Tibial nerve (tissue), 3 donors: Measurements from ENCODE around the gene MED22.

Source experiments
- POLR2A ChIP-seq, 2 donors: fragments of 450-650 bp; IDR thresholded peaks; one replicate each; pipeline ENCODE4 v1.6.1; 2017; ENCODE audit warnings: antibody characterized with exemption in 2 of 2, mild to moderate bottlenecking in 2 of 2, moderate library complexity in 2 of 2
- TF ChIP-seq, protein P1 (sequence below), 5 experiments: fragments of 200-600 bp in 3 of 5; fragments of 450-650 bp in 2 of 5; sonication (generic) in 3 of 5; IDR thresholded peaks; one replicate each; pipeline ENCODE4 v1.5.1; 2016 to 2019; ENCODE audit warnings: antibody characterized with exemption in 5 of 5, mild to moderate bottlenecking in 3 of 5, moderate library complexity in 2 of 5

GRCh38 chr9:133351908-133352634 lies 4.1 kb upstream of the MED22 start:
- TF ChIP-seq, protein P1, sequence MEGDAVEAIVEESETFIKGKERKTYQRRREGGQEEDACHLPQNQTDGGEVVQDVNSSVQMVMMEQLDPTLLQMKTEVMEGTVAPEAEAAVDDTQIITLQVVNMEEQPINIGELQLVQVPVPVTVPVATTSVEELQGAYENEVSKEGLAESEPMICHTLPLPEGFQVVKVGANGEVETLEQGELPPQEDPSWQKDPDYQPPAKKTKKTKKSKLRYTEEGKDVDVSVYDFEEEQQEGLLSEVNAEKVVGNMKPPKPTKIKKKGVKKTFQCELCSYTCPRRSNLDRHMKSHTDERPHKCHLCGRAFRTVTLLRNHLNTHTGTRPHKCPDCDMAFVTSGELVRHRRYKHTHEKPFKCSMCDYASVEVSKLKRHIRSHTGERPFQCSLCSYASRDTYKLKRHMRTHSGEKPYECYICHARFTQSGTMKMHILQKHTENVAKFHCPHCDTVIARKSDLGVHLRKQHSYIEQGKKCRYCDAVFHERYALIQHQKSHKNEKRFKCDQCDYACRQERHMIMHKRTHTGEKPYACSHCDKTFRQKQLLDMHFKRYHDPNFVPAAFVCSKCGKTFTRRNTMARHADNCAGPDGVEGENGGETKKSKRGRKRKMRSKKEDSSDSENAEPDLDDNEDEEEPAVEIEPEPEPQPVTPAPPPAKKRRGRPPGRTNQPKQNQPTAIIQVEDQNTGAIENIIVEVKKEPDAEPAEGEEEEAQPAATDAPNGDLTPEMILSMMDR (IDR thresholded peaks at IDR 0.05) = peak in 2 of 5 experiments; percentile 12 to 20
- TF ChIP-seq POLR2A (IDR thresholded peaks at IDR 0.05) = no peak
